GM10266 (cell line): ENCODE data around the gene KRTAP4-12.
"Not testable (repeated sequence)": the region's sequence is repeated elsewhere in the genome, so short reads cannot be mapped to it uniquely, and the experiment has no call there.

Experiments
- DNase-seq: peaks from one replicate; pipeline ENCODE4 v3.0.0; 2012; ENCODE audit errors: extremely low spot score
- CTCF ChIP-seq: IDR thresholded peaks from 2 replicates; pipeline ENCODE4 v1.5.1; 2012; ENCODE audit warnings: mild to moderate bottlenecking, low read depth; ENCODE audit not compliant: control insufficient read depth, insufficient read depth; ENCODE audit errors: missing control alignments

KRTAP4-12 gene

GRCh38 chr17:41096055-41096454 is 27.9 kb downstream of the KRTAP4-12 start:
- no peak for DNase-seq
- no peak for TF ChIP-seq CTCF

- DNase-seq = not testable (repeated sequence)
Measured at GRCh38 chr17:41088760-41089352, 35.1 kb downstream of the KRTAP4-12 start.

GRCh38 chr17:41084100-41084856 is 39.7 kb downstream of the KRTAP4-12 start, which contains the start of gene KRTAP4-7:
TSS of gene KRTAP4-7 (plus strand) at chr17:41084150. CDS start at chr17:41084207, 57 bp downstream.
- not testable (repeated sequence) for DNase-seq

- not testable (repeated sequence) for DNase-seq
Measured at GRCh38 chr17:41083427-41083826, 40.6 kb downstream of the KRTAP4-12 start.

- no peak for DNase-seq
- TF ChIP-seq CTCF = no peak
Measured at GRCh38 chr17:41082626-41083025, 41.4 kb downstream of the KRTAP4-12 start.

GRCh38 chr17:41076788-41077187 is 47.2 kb downstream of the KRTAP4-12 start:
- no peak for TF ChIP-seq CTCF
- DNase-seq = no peak

GRCh38 chr17:41073676-41074075 is 50.3 kb downstream of the KRTAP4-12 start:
- DNase-seq = no peak

More at GRCh38 chr17:41073676-41074075, 50.3 kb downstream of the KRTAP4-12 start:
- no peak for TF ChIP-seq CTCF
